RPMI8226 (cell line): ENCODE data around the gene PCP4.

Experiments used
- DNase-seq: peaks from one replicate; pipeline ENCODE4 v3.0.0-alpha.2; 2015

PCP4 gene

GRCh38 chr21:39924577-39925308, 57.5 kb downstream of the PCP4 start:
- peak; percentile 77 for DNase-seq

GRCh38 chr21:39927304-39927886, 60.2 kb downstream of the PCP4 start:
- DNase-seq: no peak

- DNase-seq: no peak
Observed at GRCh38 chr21:39932335-39932734, 65.1 kb downstream of the PCP4 start.

GRCh38 chr21:39934895-39935294, 67.7 kb downstream of the PCP4 start:
- DNase-seq: peak; percentile 95

- DNase-seq: peak; percentile 69
Observed at GRCh38 chr21:39935716-39936115, 68.5 kb downstream of the PCP4 start.

- peak; percentile 98 for DNase-seq
Observed at GRCh38 chr21:39938086-39938625, 70.9 kb downstream of the PCP4 start.

- no peak for DNase-seq
Observed at GRCh38 chr21:39946199-39946598, 79.0 kb downstream of the PCP4 start.

- peak; percentile 69 for DNase-seq
Observed at GRCh38 chr21:39947031-39947430, 79.8 kb downstream of the PCP4 start.

GRCh38 chr21:39951183-39952101, 84.2 kb downstream of the PCP4 start:
- no peak for DNase-seq

GRCh38 chr21:39952265-39952664, 85.0 kb downstream of the PCP4 start:
- no peak for DNase-seq

GRCh38 chr21:39954570-39954969, 87.3 kb downstream of the PCP4 start:
- DNase-seq: peak; percentile 87

- peak; percentile 79 for DNase-seq
Observed at GRCh38 chr21:39955326-39955725, 88.1 kb downstream of the PCP4 start.

GRCh38 chr21:39956586-39956985, 89.3 kb downstream of the PCP4 start:
- DNase-seq: peak; percentile 65

GRCh38 chr21:39958731-39959130, 91.5 kb downstream of the PCP4 start:
- peak; percentile 85 for DNase-seq

GRCh38 chr21:39961251-39961650, 94.0 kb downstream of the PCP4 start:
- peak; percentile 48 for DNase-seq

GRCh38 chr21:39965026-39965425, 97.8 kb downstream of the PCP4 start:
- DNase-seq: no peak

GRCh38 chr21:39966786-39967185, 99.5 kb downstream of the PCP4 start:
- peak; percentile 63 for DNase-seq

GRCh38 chr21:39968010-39968409, 100.8 kb downstream of the PCP4 start:
- DNase-seq: peak; percentile 63

- peak; percentile 91 for DNase-seq
Observed at GRCh38 chr21:39969691-39970364, 102.6 kb downstream of the PCP4 start.

- no peak for DNase-seq
Observed at GRCh38 chr21:39971956-39972355, 104.7 kb downstream of the PCP4 start.

- no peak for DNase-seq
Observed at GRCh38 chr21:39972471-39972870, 105.2 kb downstream of the PCP4 start.

GRCh38 chr21:39972976-39973770, 105.9 kb downstream of the PCP4 start:
- no peak for DNase-seq
